ENCODE results near the gene PLCD3.
"Not testable (repeated sequence)": the region's sequence is repeated elsewhere in the genome, so short reads cannot be mapped to it uniquely, and the experiment has no call there.

PLCD3 gene

GRCh38 chr17:45127548-45128300 lies 4.6 kb downstream of the PLCD3 start:
- Histone ChIP-seq H3K4me1 (ENCODE audit: control insufficient read depth, insufficient read depth, low read length, poor library complexity, severe bottlenecking) (no peaks in the 10 kb centered on the region), H3K9me3 (ENCODE audit: control insufficient read depth, low read length) (no peaks in the 10 kb centered on the region), H3K36me3 (ENCODE audit: control insufficient read depth, insufficient read depth, low read length) (no peaks in the 10 kb centered on the region), H3K27me3 (replicated peaks; ENCODE audit: control insufficient read depth, insufficient read depth, low read length, poor library complexity, severe bottlenecking) (no peaks in the 10 kb centered on the region), H3K27ac (ENCODE audit: insufficient read depth, low read length, poor library complexity, severe bottlenecking) (no peak overlapping the region), H3K4me3 (ENCODE audit: insufficient read depth, low read depth, low read length, poor library complexity, severe bottlenecking) (no peak overlapping the region)
- no peak for DNase-seq

- Histone ChIP-seq H3K36me3 (ENCODE audit: control insufficient read depth, insufficient read depth, low read length) (no peaks in the 10 kb centered on the region), H3K4me3 (ENCODE audit: insufficient read depth, low read depth, low read length, poor library complexity, severe bottlenecking) (no peak overlapping the region), H3K27me3 (replicated peaks; ENCODE audit: control insufficient read depth, insufficient read depth, low read length, poor library complexity, severe bottlenecking) (no peaks in the 10 kb centered on the region), H3K27ac (ENCODE audit: insufficient read depth, low read length, poor library complexity, severe bottlenecking) (no peak overlapping the region), H3K9me3 (ENCODE audit: control insufficient read depth, low read length) (no peaks in the 10 kb centered on the region), H3K4me1 (ENCODE audit: control insufficient read depth, insufficient read depth, low read length, poor library complexity, severe bottlenecking) (no peaks in the 10 kb centered on the region)
- DNase-seq, result no peak
Observed at GRCh38 chr17:45127207-45127547, 5.1 kb downstream of the PLCD3 start.

GRCh38 chr17:45125509-45125908 lies 6.8 kb downstream of the PLCD3 start:
- Histone ChIP-seq H3K36me3 (ENCODE audit: control insufficient read depth, insufficient read depth, low read length) (no peaks in the 10 kb centered on the region), H3K4me3 (ENCODE audit: insufficient read depth, low read depth, low read length, poor library complexity, severe bottlenecking) (no peak overlapping the region), H3K4me1 (ENCODE audit: control insufficient read depth, insufficient read depth, low read length, poor library complexity, severe bottlenecking) (no peaks in the 10 kb centered on the region), H3K9me3 (ENCODE audit: control insufficient read depth, low read length) (no peaks in the 10 kb centered on the region), H3K27ac (ENCODE audit: insufficient read depth, low read length, poor library complexity, severe bottlenecking) (no peak overlapping the region), H3K27me3 (replicated peaks; ENCODE audit: control insufficient read depth, insufficient read depth, low read length, poor library complexity, severe bottlenecking) (no peaks in the 10 kb centered on the region)
- DNase-seq, result no peak

- not testable (repeated sequence) for H3K4me1 ChIP-seq (ENCODE audit: control insufficient read depth, insufficient read depth, low read length, poor library complexity, severe bottlenecking); H3K9me3 ChIP-seq (ENCODE audit: control insufficient read depth, low read length); H3K36me3 ChIP-seq (ENCODE audit: control insufficient read depth, insufficient read depth, low read length); H3K27me3 ChIP-seq (replicated peaks; ENCODE audit: control insufficient read depth, insufficient read depth, low read length, poor library complexity, severe bottlenecking); H3K27ac ChIP-seq (ENCODE audit: insufficient read depth, low read length, poor library complexity, severe bottlenecking); H3K4me3 ChIP-seq (ENCODE audit: insufficient read depth, low read depth, low read length, poor library complexity, severe bottlenecking); DNase-seq
Observed at GRCh38 chr17:45124797-45125122, 7.6 kb downstream of the PLCD3 start.

GRCh38 chr17:45123930-45124796 lies 8.2 kb downstream of the PLCD3 start:
- DNase-seq, result peak in 1 of 3 donors; percentile 27
- Histone ChIP-seq H3K27me3 (replicated peaks; ENCODE audit: control insufficient read depth, insufficient read depth, low read length, poor library complexity, severe bottlenecking) (no peaks in the 10 kb centered on the region), H3K27ac (ENCODE audit: insufficient read depth, low read length, poor library complexity, severe bottlenecking) (no peak overlapping the region), H3K4me3 (ENCODE audit: insufficient read depth, low read depth, low read length, poor library complexity, severe bottlenecking) (no peak overlapping the region), H3K9me3 (ENCODE audit: control insufficient read depth, low read length) (no peaks in the 10 kb centered on the region), H3K4me1 (ENCODE audit: control insufficient read depth, insufficient read depth, low read length, poor library complexity, severe bottlenecking) (no peaks in the 10 kb centered on the region), H3K36me3 (ENCODE audit: control insufficient read depth, insufficient read depth, low read length) (no peaks in the 10 kb centered on the region)

- H3K4me3 ChIP-seq (ENCODE audit: insufficient read depth, low read depth, low read length, poor library complexity, severe bottlenecking), result no peak overlapping the region
- H3K36me3 ChIP-seq (ENCODE audit: control insufficient read depth, insufficient read depth, low read length), result no peaks in the 10 kb centered on the region
- no peak overlapping the region for H3K27ac ChIP-seq (ENCODE audit: insufficient read depth, low read length, poor library complexity, severe bottlenecking)
- no peak for DNase-seq
- H3K9me3 ChIP-seq (ENCODE audit: control insufficient read depth, low read length), result no peaks in the 10 kb centered on the region
- H3K4me1 ChIP-seq (ENCODE audit: control insufficient read depth, insufficient read depth, low read length, poor library complexity, severe bottlenecking), result no peaks in the 10 kb centered on the region
- no peaks in the 10 kb centered on the region for H3K27me3 ChIP-seq (replicated peaks; ENCODE audit: control insufficient read depth, insufficient read depth, low read length, poor library complexity, severe bottlenecking)
Observed at GRCh38 chr17:45123076-45123770, 9.1 kb downstream of the PLCD3 start.

- Histone ChIP-seq H3K27me3 (replicated peaks; ENCODE audit: control insufficient read depth, insufficient read depth, low read length, poor library complexity, severe bottlenecking) (no peaks in the 10 kb centered on the region), H3K9me3 (ENCODE audit: control insufficient read depth, low read length) (no peaks in the 10 kb centered on the region), H3K27ac (ENCODE audit: insufficient read depth, low read length, poor library complexity, severe bottlenecking) (no peak overlapping the region), H3K4me1 (ENCODE audit: control insufficient read depth, insufficient read depth, low read length, poor library complexity, severe bottlenecking) (no peaks in the 10 kb centered on the region), H3K36me3 (ENCODE audit: control insufficient read depth, insufficient read depth, low read length) (no peaks in the 10 kb centered on the region), H3K4me3 (ENCODE audit: insufficient read depth, low read depth, low read length, poor library complexity, severe bottlenecking) (no peak overlapping the region)
- DNase-seq, result no peak
Observed at GRCh38 chr17:45121055-45121454, 11.3 kb downstream of the PLCD3 start.

GRCh38 chr17:45120558-45120957 lies 11.8 kb downstream of the PLCD3 start:
- Histone ChIP-seq H3K27me3 (replicated peaks; ENCODE audit: control insufficient read depth, insufficient read depth, low read length, poor library complexity, severe bottlenecking) (no peaks in the 10 kb centered on the region), H3K9me3 (ENCODE audit: control insufficient read depth, low read length) (no peaks in the 10 kb centered on the region), H3K4me3 (ENCODE audit: insufficient read depth, low read depth, low read length, poor library complexity, severe bottlenecking) (no peak overlapping the region), H3K4me1 (ENCODE audit: control insufficient read depth, insufficient read depth, low read length, poor library complexity, severe bottlenecking) (no peaks in the 10 kb centered on the region), H3K36me3 (ENCODE audit: control insufficient read depth, insufficient read depth, low read length) (no peaks in the 10 kb centered on the region), H3K27ac (ENCODE audit: insufficient read depth, low read length, poor library complexity, severe bottlenecking) (no peak overlapping the region)
- DNase-seq, result no peak

GRCh38 chr17:45119964-45120363 lies 12.4 kb downstream of the PLCD3 start:
- DNase-seq, result no peak
- no peaks in the 10 kb centered on the region for H3K36me3 ChIP-seq (ENCODE audit: control insufficient read depth, insufficient read depth, low read length)
- H3K4me3 ChIP-seq (ENCODE audit: insufficient read depth, low read depth, low read length, poor library complexity, severe bottlenecking), result no peak overlapping the region
- no peaks in the 10 kb centered on the region for H3K9me3 ChIP-seq (ENCODE audit: control insufficient read depth, low read length)
- no peak overlapping the region for H3K27ac ChIP-seq (ENCODE audit: insufficient read depth, low read length, poor library complexity, severe bottlenecking)
- H3K27me3 ChIP-seq (replicated peaks; ENCODE audit: control insufficient read depth, insufficient read depth, low read length, poor library complexity, severe bottlenecking), result no peaks in the 10 kb centered on the region
- H3K4me1 ChIP-seq (ENCODE audit: control insufficient read depth, insufficient read depth, low read length, poor library complexity, severe bottlenecking), result no peaks in the 10 kb centered on the region

- Histone ChIP-seq H3K4me1 (ENCODE audit: control insufficient read depth, insufficient read depth, low read length, poor library complexity, severe bottlenecking) (no peaks in the 10 kb centered on the region), H3K4me3 (ENCODE audit: insufficient read depth, low read depth, low read length, poor library complexity, severe bottlenecking) (no peak overlapping the region), H3K9me3 (ENCODE audit: control insufficient read depth, low read length) (no peaks in the 10 kb centered on the region), H3K27me3 (replicated peaks; ENCODE audit: control insufficient read depth, insufficient read depth, low read length, poor library complexity, severe bottlenecking) (no peaks in the 10 kb centered on the region), H3K36me3 (ENCODE audit: control insufficient read depth, insufficient read depth, low read length) (no peaks in the 10 kb centered on the region), H3K27ac (ENCODE audit: insufficient read depth, low read length, poor library complexity, severe bottlenecking) (no peak overlapping the region)
- no peak for DNase-seq
Observed at GRCh38 chr17:45118691-45119090, 13.6 kb downstream of the PLCD3 start.

Data from effector memory CD4-positive, alpha-beta T cell (primary cell).